A549 (cell line): ENCODE results near the gene TSFM. TPM values are rescaled to one million over a fixed set of nuclear protein-coding genes. Genes with fewer than 3 reads are reported as not detected.

Experiments used
- ATAC-seq, 2 experiments: fragments of 200-7000 bp in 1 of 2; fragments of >200 bp in 1 of 2; cut with Nextera tagmentation in 1 of 2; cut with Tn5 transposase in 1 of 2; 3 replicates each; pipeline versions ENCODE4 v1.8.0 to v1.9.1; 2018 to 2020; ENCODE audit warnings: mild to moderate bottlenecking in 1 of 2, moderate library complexity in 1 of 2
- CTCF ChIA-PET: fragments of 300-600 bp; sonication (Branson Sonifier 250); formaldehyde crosslinking; extraction: SDS; loops from one replicate; lab custom pipeline; 2021; ENCODE audit warnings: antibody characterized with exemption, inconsistent platforms; lab: Yijun Ruan, JAX
- POLR2A ChIA-PET: fragments of 350-600 bp; formaldehyde crosslinking; extraction: SDS; loops from one replicate; lab custom pipeline; 2021; ENCODE audit warnings: antibody characterized with exemption, inconsistent platforms; lab: Yijun Ruan, JAX
- DNase-seq, 2 experiments: peaks; one replicate each; pipeline versions ENCODE4 v3.0.0 to v3.0.0-alpha.2; 2011 to 2016; ENCODE audit warnings: low read depth in 1 of 2, low spot score in 1 of 2
- FAIRE-seq: peaks from 2 replicates; lab custom pipeline; 2011; peaks lifted over from hg19 to GRCh38; lab: Jason Lieb, UNC
- H3K27ac ChIP-seq, 2 experiments: fragments of >200 bp; sonication (Bioruptor Twin); formaldehyde crosslinking; 3 replicates each; pipeline ENCODE4 v1.5.1; 2016 to 2017
- H3K4me1 ChIP-seq: fragments of >200 bp; sonication (Bioruptor Twin); formaldehyde crosslinking; 3 replicates; pipeline ENCODE4 v1.6.1; 2016
- H3K4me2 ChIP-seq: fragments of >200 bp; sonication (Bioruptor Twin); formaldehyde crosslinking; 3 replicates; pipeline ENCODE4 v1.6.1; 2016
- H3K4me3 ChIP-seq: fragments of >200 bp; sonication (Bioruptor Twin); formaldehyde crosslinking; 3 replicates; pipeline ENCODE4 v1.5.1; 2016
- H3K9me3 ChIP-seq: fragments of >200 bp; sonication (Bioruptor Twin); formaldehyde crosslinking; 3 replicates; pipeline ENCODE4 v1.6.1; 2016
- ATOH8 ChIP-seq: fragments of 250-450 bp; sonication (Bioruptor Pico); IDR thresholded peaks from 2 replicates; pipeline ENCODE4 v1.5.0; 2020; ENCODE audit warnings: low read depth, mild to moderate bottlenecking, moderate library complexity
- BCL3 ChIP-seq: fragments of >200 bp; sonication (Bioruptor Twin); formaldehyde crosslinking; IDR thresholded peaks from 3 replicates; pipeline ENCODE4 v1.6.1; 2016
- BHLHE40 ChIP-seq: IDR thresholded peaks from 2 replicates; pipeline ENCODE4 v1.6.1; 2012; ENCODE audit warnings: low read depth, low read length, inconsistent platforms
- CBX2 ChIP-seq: fragments of 200-600 bp; sonication (generic); IDR thresholded peaks from 2 replicates; pipeline ENCODE4 v1.6.1; 2016; ENCODE audit warnings: low read depth, mild to moderate bottlenecking, borderline replicate concordance
- CBX8 ChIP-seq: fragments of 200-600 bp; sonication (generic); IDR thresholded peaks from 2 replicates; pipeline ENCODE4 v1.6.1; 2016
- EHF ChIP-seq: fragments of 250-450 bp; sonication (Bioruptor Pico); IDR thresholded peaks from 2 replicates; pipeline ENCODE4 v1.5.0; 2020; ENCODE audit warnings: mild to moderate bottlenecking
- ELK1 ChIP-seq: fragments of 150-350 bp; IDR thresholded peaks from 2 replicates; pipeline ENCODE4 v1.6.1; 2014; ENCODE audit warnings: low read depth, mild to moderate bottlenecking, low read length
- ESRRA ChIP-seq: fragments of 150-350 bp; IDR thresholded peaks from 2 replicates; pipeline ENCODE4 v1.6.1; 2014; ENCODE audit warnings: mild to moderate bottlenecking, low read length, borderline replicate concordance
- FOSL2 ChIP-seq, 2 experiments: fragments of 450-650 bp in 1 of 2; fragments of >200 bp in 1 of 2; sonication (Bioruptor Twin) in 1 of 2; formaldehyde crosslinking; IDR thresholded peaks; 2 replicates each; pipeline versions ENCODE4 v1.5.0 to v1.6.1; 2016 to 2020; ENCODE audit warnings: mild to moderate bottlenecking in 1 of 2, moderate library complexity in 1 of 2
- GATA3 ChIP-seq: IDR thresholded peaks from 2 replicates; pipeline ENCODE4 v1.6.1; 2012; ENCODE audit warnings: borderline replicate concordance
- HDAC2 ChIP-seq: fragments of 200-600 bp; sonication (generic); IDR thresholded peaks from 2 replicates; pipeline ENCODE4 v1.6.1; 2016
- HOXB13 ChIP-seq: fragments of 250-450 bp; sonication (Bioruptor Pico); IDR thresholded peaks from 2 replicates; pipeline ENCODE4 v1.5.0; 2020; ENCODE audit warnings: low read depth, mild to moderate bottlenecking, moderate library complexity
- HOXB5 ChIP-seq: fragments of 250-450 bp; sonication (Bioruptor Pico); IDR thresholded peaks from 2 replicates; pipeline ENCODE4 v1.5.0; 2020; ENCODE audit warnings: mild to moderate bottlenecking, moderate library complexity
- NFE2L2 ChIP-seq: fragments of 150-350 bp; conservative IDR thresholded peaks from 2 replicates; pipeline ENCODE4 v1.6.1; 2014; ENCODE audit warnings: low read length
- NR3C1 ChIP-seq: fragments of >200 bp; sonication (Bioruptor Twin); formaldehyde crosslinking; IDR thresholded peaks from 3 replicates; pipeline ENCODE4 v1.6.1; 2017
- PHF8 ChIP-seq: fragments of 200-600 bp; sonication (generic); IDR thresholded peaks from 2 replicates; pipeline ENCODE4 v1.6.1; 2016; ENCODE audit warnings: low read depth, mild to moderate bottlenecking, antibody characterized with exemption, moderate library complexity, borderline replicate concordance
- POLR2AphosphoS2 ChIP-seq: conservative IDR thresholded peaks from 2 replicates; pipeline ENCODE4 v1.6.1; 2012; ENCODE audit warnings: low read length, improper control_type of control experiment, inconsistent platforms
- RAD21 ChIP-seq, 2 experiments: fragments of >200 bp in 1 of 2; sonication (Bioruptor Twin) in 1 of 2; formaldehyde crosslinking in 1 of 2; IDR thresholded peaks in 1 of 2; conservative IDR thresholded peaks in 1 of 2; 2 replicates in 1 of 2; 3 replicates in 1 of 2; pipeline ENCODE4 v1.6.1; 2012 to 2018; ENCODE audit warnings: inconsistent platforms in 1 of 2
- RNF2 ChIP-seq: fragments of 200-600 bp; sonication (generic); IDR thresholded peaks from 2 replicates; pipeline ENCODE4 v1.6.1; 2016; ENCODE audit warnings: low read depth, mild to moderate bottlenecking, antibody characterized with exemption, moderate library complexity, borderline replicate concordance
- SMC3 ChIP-seq: fragments of >200 bp; sonication (Bioruptor Twin); formaldehyde crosslinking; IDR thresholded peaks from 3 replicates; pipeline ENCODE4 v1.6.1; 2018; ENCODE audit warnings: inconsistent platforms
- TP53 ChIP-seq: fragments of 250-450 bp; sonication (Bioruptor Pico); IDR thresholded peaks from 2 replicates; pipeline ENCODE4 v1.5.0; 2021; ENCODE audit warnings: mild to moderate bottlenecking, moderate library complexity
- WGBS: methylation state at CpG from one replicate; pipeline ENCODE4 v1.1.6; 2017; ENCODE audit errors: missing lambda C conversion rate; 5-methylcytosine and 5-hydroxymethylcytosine counted together
- polyA plus RNA-seq, 4 experiments: library from polyadenylated mRNA; depleted of rRNA in 3 of 4; stranded (reverse); fragments of >200 nt; fragmentation: RNase III in 1 of 4; extraction: RNeasy Plus Mini Kit Qiagen cat#74134 plus additional on column Dnase treatment in 1 of 4; gene quantifications; 2 replicates in 3 of 4; 3 replicates in 1 of 4; pipeline ENCODE4 v1.2.3, GENCODE V29; 2011 to 2017
- TF ChIP-seq, protein P1 (sequence below): fragments of 250-450 bp; sonication (Bioruptor Pico); IDR thresholded peaks from 2 replicates; pipeline ENCODE4 v1.5.0; 2021; ENCODE audit warnings: mild to moderate bottlenecking, moderate library complexity, borderline replicate concordance

The TSFM gene
- polyA plus RNA-seq, 2 of the 4 experiments (the other 2 are of a cell fraction): 31.7 to 60.2 TPM

GRCh38 chr12:57832966-57833365 is 50.4 kb downstream of the TSFM start:
- Histone ChIP-seq H3K9me3 (no peaks in the 10 kb centered on the region), H3K27ac (no peak overlapping the region), H3K4me2 (no peak overlapping the region), H3K4me1 (peaks cover 19% of the 10 kb centered on the region), H3K4me3 (no peak overlapping the region)
- POLR2A ChIA-PET: interaction anchor here (0.8 to 1.1 kb wide), 2 partner anchors 64 to 70 kb away, joined by 3 read pairs; no protein-coding TSS in a partner anchor
- ATAC-seq: no peak
- TF ChIP-seq, protein P1, sequence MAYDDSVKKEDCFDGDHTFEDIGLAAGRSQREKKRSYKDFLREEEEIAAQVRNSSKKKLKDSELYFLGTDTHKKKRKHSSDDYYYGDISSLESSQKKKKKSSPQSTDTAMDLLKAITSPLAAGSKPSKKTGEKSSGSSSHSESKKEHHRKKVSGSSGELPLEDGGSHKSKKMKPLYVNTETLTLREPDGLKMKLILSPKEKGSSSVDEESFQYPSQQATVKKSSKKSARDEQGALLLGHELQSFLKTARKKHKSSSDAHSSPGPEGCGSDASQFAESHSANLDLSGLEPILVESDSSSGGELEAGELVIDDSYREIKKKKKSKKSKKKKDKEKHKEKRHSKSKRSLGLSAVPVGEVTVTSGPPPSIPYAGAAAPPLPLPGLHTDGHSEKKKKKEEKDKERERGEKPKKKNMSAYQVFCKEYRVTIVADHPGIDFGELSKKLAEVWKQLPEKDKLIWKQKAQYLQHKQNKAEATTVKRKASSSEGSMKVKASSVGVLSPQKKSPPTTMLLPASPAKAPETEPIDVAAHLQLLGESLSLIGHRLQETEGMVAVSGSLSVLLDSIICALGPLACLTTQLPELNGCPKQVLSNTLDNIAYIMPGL (CRISPR knock-in tag): no peak
- TF ChIP-seq ELK1: no peak
- no peak for TF ChIP-seq GATA3
- no peak for TF ChIP-seq NFE2L2
- no peak for TF ChIP-seq SMC3
- TF ChIP-seq BHLHE40: no peak
- no peak for TF ChIP-seq FOSL2 (IDR thresholded peaks at IDR 0.05)
- TF ChIP-seq FOSL2 (CRISPR knock-in tag; IDR thresholded peaks at IDR 0.05): no peak
- TF ChIP-seq RNF2: no peak
- no peak for TF ChIP-seq HOXB13 (CRISPR knock-in tag)
- no peak for TF ChIP-seq TP53
- TF ChIP-seq HDAC2: no peak
- TF ChIP-seq PHF8: no peak
- no peak for TF ChIP-seq HOXB5
- no peak for TF ChIP-seq ATOH8 (CRISPR knock-in tag)
- TF ChIP-seq POLR2AphosphoS2: no peak
- no peak for DNase-seq
- 83% methylated on average over 10 of the region's 10 CpGs for WGBS
- CTCF ChIA-PET: interaction anchor here (0.6 to 8.4 kb wide), 14 partner anchors 8 to 85 kb away, joined by 3 to 218 read pairs (median 8); no protein-coding TSS in a partner anchor
- FAIRE-seq: no peak

DNA sequence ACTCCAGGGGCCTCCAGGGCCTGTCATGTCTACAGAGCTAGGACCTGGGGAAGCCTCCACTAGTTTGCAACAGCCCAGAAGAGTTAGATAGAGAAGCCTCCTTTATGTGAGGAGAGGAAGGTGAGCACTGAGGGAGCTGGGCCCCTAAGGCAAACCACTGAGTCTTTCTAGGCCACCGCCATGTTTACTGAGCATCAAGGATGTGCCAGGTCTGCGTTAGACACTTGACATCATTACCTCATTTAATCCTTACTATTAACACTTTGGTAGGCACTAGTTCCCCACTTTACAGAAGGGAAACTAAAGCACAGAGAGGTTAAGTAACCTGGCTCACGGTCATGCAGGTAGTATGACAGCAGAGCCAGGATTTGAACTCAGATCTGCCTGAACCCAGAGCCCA is 51.1 kb downstream of the TSFM start:
- 93% methylated on average over 3 of the region's 3 CpGs for WGBS
- Histone ChIP-seq H3K9me3 (no peaks in the 10 kb centered on the region), H3K27ac (no peak overlapping the region), H3K4me1 (peaks cover 25% of the 10 kb centered on the region), H3K4me3 (no peak overlapping the region), H3K4me2 (no peak overlapping the region)
- TF ChIP-seq GATA3: no peak
- TF ChIP-seq NR3C1: no peak
- no peak for TF ChIP-seq CBX8
- no peak for TF ChIP-seq RAD21 (conservative IDR thresholded peaks at IDR 0.05 in 1 of 2, IDR thresholded peaks at IDR 0.05 in 1 of 2)
- no peak for TF ChIP-seq ESRRA
- TF ChIP-seq CBX2: no peak
- no peak for TF ChIP-seq EHF
- no peak for TF ChIP-seq BCL3
- TF ChIP-seq PHF8: no peak
- DNase-seq (no peak), FAIRE-seq (no peak), ATAC-seq (no peak)
- CTCF ChIA-PET: interaction anchor here (1.1 to 8.4 kb wide), 6 partner anchors 10 to 84 kb away, joined by 3 to 218 read pairs (median 23); no protein-coding TSS in a partner anchor
- POLR2A ChIA-PET: interaction anchor here (0.8 kb wide), 1 partner anchor 69 kb away, joined by 3 read pairs; no protein-coding TSS in a partner anchor
